Activated CD4-positive, alpha-beta T cell treated with anti-CD3 and anti-CD28 coated beads, Interleukin-2, amount 50 U/mL, for 24 hours (primary cell): ENCODE results near the gene RFX2.
"Not testable (repeated sequence)": the region's sequence is repeated elsewhere in the genome, so short reads cannot be mapped to it uniquely, and the experiment has no call there.

Source experiments
- DNase-seq, 2 donors: peaks; one replicate each; pipeline ENCODE4 v3.0.0-alpha.2; 2020; ENCODE audit warnings: low read depth in 1 of 2, low spot score in 1 of 2

Gene RFX2

DNA sequence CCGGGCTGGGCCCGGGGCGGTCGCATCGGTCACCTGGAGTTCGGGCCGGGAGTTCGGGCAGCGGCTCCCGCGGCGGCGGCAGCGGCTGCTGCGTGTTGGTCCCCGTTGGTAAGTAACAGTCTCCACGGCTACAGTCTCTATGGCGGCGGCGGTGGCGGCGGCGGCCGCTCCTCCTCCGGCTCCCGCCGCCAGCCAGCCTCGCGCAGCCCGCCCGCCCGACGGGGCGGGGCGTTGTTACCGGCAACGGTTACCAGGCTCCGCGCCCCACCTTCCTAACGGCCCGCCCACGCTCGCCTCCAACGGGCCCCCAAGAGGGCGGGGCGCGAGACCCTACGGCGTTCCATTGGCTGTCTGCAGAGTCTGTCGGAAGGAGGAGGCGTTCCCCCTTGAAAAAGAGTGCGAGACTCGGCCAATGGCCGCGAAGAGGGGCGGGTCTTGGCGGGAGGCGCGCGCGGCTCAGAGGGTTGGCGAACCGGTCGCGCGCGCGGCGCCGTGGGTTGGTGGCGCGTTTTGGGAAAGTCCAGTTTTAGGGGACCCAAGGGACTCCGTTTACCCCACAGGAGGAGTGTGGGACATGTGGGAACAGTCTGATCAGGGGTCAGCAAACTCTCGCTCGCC, at the start of gene RFX2:
TSS of gene RFX2 (minus strand) at position 141 of the 618 bp plus-strand sequence. CDS start 63,004 bp downstream, outside the sequence.
- peak; percentile 97 to 99 for DNase-seq

- DNase-seq, result no peak
Measured at GRCh38 chr19:6156033-6156432, 45.7 kb upstream of the RFX2 start.

- no peak for DNase-seq
Measured at GRCh38 chr19:6150289-6150688, 40.0 kb upstream of the RFX2 start.

GRCh38 chr19:6141217-6141616, 30.9 kb upstream of the RFX2 start:
- DNase-seq, result no peak

DNA sequence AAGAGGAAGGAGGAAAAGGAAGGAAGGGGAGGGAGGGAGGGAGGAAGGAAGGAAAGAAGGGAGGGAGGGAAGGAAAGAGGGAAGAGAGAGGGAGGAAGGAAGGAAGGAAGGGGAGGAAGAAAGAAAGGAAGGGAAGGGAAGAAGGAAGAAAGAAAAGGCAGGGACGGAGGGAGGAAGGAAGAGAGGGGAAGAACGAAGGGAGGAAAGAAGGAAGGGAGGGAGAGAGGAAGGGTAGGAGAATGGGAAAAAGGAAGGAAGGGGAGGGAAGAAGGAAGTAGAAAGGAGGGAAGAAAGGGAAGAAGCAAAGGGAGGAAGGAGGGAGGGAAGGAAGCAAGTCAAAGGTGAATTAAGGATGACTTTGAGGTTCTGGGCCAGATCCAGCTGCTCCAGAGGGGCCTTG, 28.2 kb upstream of the RFX2 start:
- no peak for DNase-seq

GRCh38 chr19:6138066-6138465, 27.8 kb upstream of the RFX2 start:
- DNase-seq, result no peak

GRCh38 chr19:6133231-6133630, 22.9 kb upstream of the RFX2 start:
- DNase-seq, result no peak

GRCh38 chr19:6132482-6132881, 22.2 kb upstream of the RFX2 start:
- no peak for DNase-seq

- DNase-seq, result no peak
Measured at GRCh38 chr19:6127716-6128335, 17.5 kb upstream of the RFX2 start.

GRCh38 chr19:6126335-6126974, 16.2 kb upstream of the RFX2 start:
- DNase-seq, result no peak

DNA sequence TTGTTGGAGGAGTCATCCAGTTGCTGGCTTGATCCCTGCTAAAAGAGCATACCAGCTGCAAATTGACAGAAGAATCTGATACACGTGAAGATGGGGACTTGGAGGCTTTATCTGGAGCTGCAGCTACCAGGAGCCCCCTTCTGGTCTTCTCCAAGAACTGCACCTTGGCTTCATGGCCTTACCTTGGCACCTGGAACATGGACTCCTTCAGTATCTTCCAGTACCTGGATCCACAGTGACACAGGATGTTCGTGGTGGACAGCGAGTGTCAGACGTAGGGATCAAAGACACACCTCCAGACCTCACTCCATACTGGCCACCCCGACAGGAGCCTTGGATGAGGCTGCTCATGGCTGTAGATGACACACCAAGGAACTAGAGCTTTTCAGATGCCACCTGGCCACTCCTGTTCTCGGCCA, 15.3 kb upstream of the RFX2 start:
- peak; percentile 11 to 60 for DNase-seq

GRCh38 chr19:6119031-6119430, 8.7 kb upstream of the RFX2 start:
- no peak for DNase-seq

- no peak for DNase-seq
Measured at GRCh38 chr19:6118043-6118442, 7.7 kb upstream of the RFX2 start.

- no peak for DNase-seq
Measured at GRCh38 chr19:6117534-6117933, 7.2 kb upstream of the RFX2 start.

DNA sequence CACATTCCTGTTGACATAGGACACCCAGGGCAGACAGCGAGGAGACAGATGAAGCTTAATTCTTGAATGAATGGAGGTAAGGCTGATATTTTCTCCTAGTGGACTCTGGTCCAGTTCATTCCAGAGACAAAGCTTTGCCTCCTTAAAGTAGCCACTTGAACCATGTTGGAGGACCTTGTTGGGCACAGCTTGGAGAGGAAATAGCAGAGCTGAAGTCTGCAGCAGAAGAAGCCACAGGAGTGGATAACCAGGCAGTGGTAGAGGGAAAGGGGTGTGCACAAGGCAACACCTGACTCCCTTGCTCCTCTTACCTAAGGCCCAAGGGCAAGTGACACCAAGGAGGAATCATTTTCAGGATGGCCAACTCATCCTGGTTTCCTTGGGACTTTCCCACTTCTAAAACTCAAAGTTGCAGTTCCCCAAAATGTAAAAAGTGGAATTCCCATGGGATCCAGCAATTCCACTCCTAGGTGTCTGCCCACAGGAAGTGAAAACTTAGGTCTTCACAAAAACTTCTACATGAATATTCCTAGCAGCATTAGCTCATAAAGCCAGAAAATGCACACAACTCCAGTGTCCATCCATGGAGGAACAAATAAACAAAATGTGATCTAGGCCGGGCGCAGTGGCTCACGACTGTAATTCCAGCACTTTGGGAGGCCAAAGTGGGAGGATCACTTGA, 6.6 kb upstream of the RFX2 start:
- DNase-seq, result no peak

DNA sequence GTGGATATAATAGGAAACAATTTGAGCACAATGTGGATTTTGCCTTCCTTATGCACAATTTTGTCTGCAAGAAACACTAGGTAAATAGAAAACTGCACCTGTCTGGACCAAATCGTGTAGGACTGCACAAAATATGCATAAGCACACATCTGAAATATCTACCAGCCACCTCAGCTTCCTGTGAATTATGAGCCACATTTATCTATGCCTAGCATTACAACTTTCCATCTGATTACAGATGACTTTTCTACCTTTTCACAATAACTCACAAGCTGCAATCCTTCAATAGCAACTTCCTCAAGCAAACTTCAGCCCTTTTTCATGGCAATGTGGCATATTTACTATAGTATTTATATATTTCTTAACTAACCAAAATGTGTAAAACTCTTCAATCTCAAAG, 5.7 kb upstream of the RFX2 start:
- no peak for DNase-seq

DNA sequence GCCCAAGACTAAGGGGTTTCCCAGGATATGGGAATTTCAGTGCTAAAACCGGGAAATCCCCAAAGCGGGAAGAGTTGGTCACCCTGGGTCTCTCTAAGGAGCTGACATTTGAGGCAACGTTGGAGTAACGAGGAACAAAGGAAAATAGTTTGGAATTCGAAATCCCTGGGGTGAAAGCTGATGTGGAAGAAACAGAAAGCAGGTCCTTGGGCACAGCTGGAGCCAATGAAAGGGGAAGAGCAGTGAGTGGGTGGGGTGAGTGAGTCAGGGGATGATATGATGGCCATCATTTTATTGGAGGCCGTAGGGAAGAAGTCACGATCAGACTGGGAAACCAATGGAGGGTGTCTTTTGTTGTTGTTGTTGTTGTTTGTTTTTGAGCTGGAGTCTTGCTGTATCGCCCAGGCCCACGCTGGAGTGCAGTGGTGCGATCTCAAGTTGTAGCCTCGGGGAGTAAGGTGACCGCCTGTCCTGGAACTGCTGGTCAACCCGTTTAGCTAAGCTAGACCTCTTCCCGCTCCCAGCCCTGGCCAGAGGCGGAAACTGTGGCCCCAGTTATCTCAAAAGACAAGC, 3.4 kb upstream of the RFX2 start:
- DNase-seq, result no peak

GRCh38 chr19:6109947-6110346, 353 bp downstream of the RFX2 start:
- no peak for DNase-seq

DNA sequence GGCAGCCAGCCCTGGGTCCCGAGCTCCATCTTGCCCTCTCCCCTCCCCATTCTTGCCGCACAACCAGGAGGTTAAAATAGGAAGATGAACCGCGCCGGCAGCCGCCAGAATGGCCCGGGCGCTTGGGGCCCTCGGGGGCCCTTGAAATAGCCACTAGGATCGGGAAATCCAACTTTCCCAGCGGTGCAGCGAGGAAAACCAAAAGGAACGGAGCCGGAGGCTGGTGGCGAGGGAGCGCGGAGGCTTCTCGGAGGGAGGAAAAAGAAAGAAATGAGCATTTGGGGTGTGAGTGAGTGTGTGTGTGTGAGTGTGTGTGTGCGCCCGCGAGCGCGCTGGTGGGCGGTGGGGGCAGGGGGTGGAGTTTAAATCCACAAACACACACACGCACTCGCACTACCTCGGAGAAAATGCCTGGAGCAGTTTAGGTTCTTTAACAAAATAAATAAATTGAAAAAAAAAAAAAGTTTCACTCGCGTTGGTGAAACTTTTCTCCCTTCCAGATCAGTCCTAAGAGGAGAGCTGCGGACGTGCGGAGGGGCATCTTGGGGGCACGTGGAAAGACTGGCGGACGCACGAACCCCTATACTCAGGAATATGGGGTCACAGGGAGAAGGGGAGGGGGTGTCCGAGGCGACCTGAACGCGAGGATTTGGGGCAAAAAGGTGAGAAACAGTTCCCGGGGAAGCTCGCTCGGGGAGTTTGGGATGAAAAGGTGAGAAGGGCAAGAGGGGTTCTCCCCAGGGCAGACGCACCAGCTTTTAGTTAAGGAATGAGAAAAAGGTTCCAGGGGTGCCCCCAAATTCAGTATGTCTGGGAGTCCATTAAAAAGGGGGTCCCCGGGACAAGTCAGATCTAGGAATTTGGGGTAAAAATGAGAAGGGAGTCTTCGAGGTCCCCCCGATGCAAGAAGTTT, 1.3 kb downstream of the RFX2 start:
- peak; percentile 20 to 30 for DNase-seq

GRCh38 chr19:6106643-6107294, 3.5 kb downstream of the RFX2 start:
- DNase-seq, result not testable (repeated sequence)
